ENCODE measurements around the gene RAB11A.
A peak's percentile ranks its signal among the peaks of the same experiment; 100 is the strongest.
"Not testable (repeated sequence)": the region's sequence is repeated elsewhere in the genome, so short reads cannot be mapped to it uniquely, and the experiment has no call there.

The RAB11A gene

GRCh38 chr15:65841121-65841930 is 28.0 kb upstream of the RAB11A start:
- DNase-seq (ENCODE audit: low read depth in 2 of 3, low spot score in 2 of 3): no peak

- no peak for DNase-seq (ENCODE audit: low read depth in 2 of 3, low spot score in 2 of 3)
Measured at GRCh38 chr15:65845826-65846519, 23.3 kb upstream of the RAB11A start.

- DNase-seq (ENCODE audit: low read depth in 2 of 3, low spot score in 2 of 3): no peak
Measured at GRCh38 chr15:65847989-65848388, 21.3 kb upstream of the RAB11A start.

- DNase-seq (ENCODE audit: low read depth in 2 of 3, low spot score in 2 of 3): no peak
Measured at GRCh38 chr15:65851981-65852380, 17.3 kb upstream of the RAB11A start.

GRCh38 chr15:65856821-65857455 is 12.4 kb upstream of the RAB11A start:
- peak; percentile 31 to 70 (median 62) for DNase-seq (ENCODE audit: low read depth in 2 of 3, low spot score in 2 of 3)

- no peak for DNase-seq (ENCODE audit: low read depth in 2 of 3, low spot score in 2 of 3)
Measured at GRCh38 chr15:65857718-65858402, 11.4 kb upstream of the RAB11A start.

- peak; percentile 11 to 33 (median 30) for DNase-seq (ENCODE audit: low read depth in 2 of 3, low spot score in 2 of 3)
Measured at GRCh38 chr15:65862682-65863081, 6.6 kb upstream of the RAB11A start.

- DNase-seq (ENCODE audit: low read depth in 2 of 3, low spot score in 2 of 3): no peak
Measured at GRCh38 chr15:65863106-65863505, 6.2 kb upstream of the RAB11A start.

GRCh38 chr15:65867244-65867643 is 2.0 kb upstream of the RAB11A start:
- DNase-seq (ENCODE audit: low read depth in 2 of 3, low spot score in 2 of 3): no peak

GRCh38 chr15:65867933-65868332 is 1.4 kb upstream of the RAB11A start:
- DNase-seq (ENCODE audit: low read depth in 2 of 3, low spot score in 2 of 3): not testable (repeated sequence)

- DNase-seq (ENCODE audit: low read depth in 2 of 3, low spot score in 2 of 3): no peak
Measured at GRCh38 chr15:65868546-65869125, 655 bp upstream of the RAB11A start.

GRCh38 chr15:65869954-65870871 is 922 bp downstream of the RAB11A start:
- DNase-seq (ENCODE audit: low read depth in 2 of 3, low spot score in 2 of 3): peak in 1 of 3 experiments; percentile 12

- DNase-seq (ENCODE audit: low read depth in 2 of 3, low spot score in 2 of 3): no peak
Measured at GRCh38 chr15:65870889-65871533, 1.7 kb downstream of the RAB11A start.

- DNase-seq (ENCODE audit: low read depth in 2 of 3, low spot score in 2 of 3): not testable (repeated sequence)
Measured at GRCh38 chr15:65871886-65872285, 2.6 kb downstream of the RAB11A start.

- not testable (repeated sequence) for DNase-seq (ENCODE audit: low read depth in 2 of 3, low spot score in 2 of 3)
Measured at GRCh38 chr15:65872596-65872995, 3.3 kb downstream of the RAB11A start.

GRCh38 chr15:65873256-65873655 is 4.0 kb downstream of the RAB11A start:
- no peak for DNase-seq (ENCODE audit: low read depth in 2 of 3, low spot score in 2 of 3)

GRCh38 chr15:65875458-65875857 is 6.2 kb downstream of the RAB11A start:
- no peak for DNase-seq (ENCODE audit: low read depth in 2 of 3, low spot score in 2 of 3)

GRCh38 chr15:65877749-65878148 is 8.5 kb downstream of the RAB11A start:
- DNase-seq (ENCODE audit: low read depth in 2 of 3, low spot score in 2 of 3): no peak

GRCh38 chr15:65881766-65882434 is 12.6 kb downstream of the RAB11A start:
- DNase-seq (ENCODE audit: low read depth in 2 of 3, low spot score in 2 of 3): no peak

Measured in activated CD8-positive, alpha-beta memory T cell treated with anti-CD3 and anti-CD28 coated beads for 48 hours (primary cell).